Ectodermal cell (in vitro differentiated cells): ENCODE data around the gene LRRC3.

ENCODE experiments used
- H3K27ac ChIP-seq: 2 replicates; pipeline ENCODE4 v1.7.0; 2013; ENCODE audit warnings: mild to moderate bottlenecking, low read depth, low read length; ENCODE audit not compliant: insufficient read depth, poor library complexity, severe bottlenecking
- H3K27me3 ChIP-seq: 2 replicates; pipeline ENCODE4 v1.7.0; 2013; ENCODE audit warnings: mild to moderate bottlenecking, low read length; ENCODE audit not compliant: insufficient read depth, control insufficient read depth, poor library complexity, severe bottlenecking
- H3K36me3 ChIP-seq: one replicate; pipeline ENCODE4 v1.7.0; 2013; ENCODE audit warnings: low read length; ENCODE audit not compliant: control insufficient read depth, insufficient read depth
- H3K4me1 ChIP-seq: one replicate; pipeline ENCODE4 v1.7.0; 2013; ENCODE audit warnings: low read length; ENCODE audit not compliant: control insufficient read depth, insufficient read depth
- H3K4me3 ChIP-seq: 2 replicates; pipeline ENCODE4 v1.7.0; 2013; ENCODE audit warnings: low read depth, low read length, control low read depth; ENCODE audit not compliant: insufficient read depth
- H3K9me3 ChIP-seq: 2 replicates; pipeline ENCODE4 v1.7.0; 2013; ENCODE audit warnings: mild to moderate bottlenecking, low read length, moderate library complexity; ENCODE audit not compliant: control insufficient read depth
- WGBS, 2 experiments: methylation state at CpG; one replicate each; pipeline ENCODE4 v1.1.7; 2013; ENCODE audit warnings: missing lambda C conversion rate in 2 of 2; 5-methylcytosine and 5-hydroxymethylcytosine counted together

LRRC3 gene

GRCh38 chr21:44424608-44425306 is 30.6 kb upstream of the LRRC3 start:
- no peaks in the 10 kb centered on the region for H3K9me3 ChIP-seq
- WGBS, 2 experiments: 87 to 88% methylated on average over 30 of the region's 30 CpGs
- H3K4me3 ChIP-seq: no peak overlapping the region
- no peaks in the 10 kb centered on the region for H3K27me3 ChIP-seq
- no peak overlapping the region for H3K27ac ChIP-seq
- H3K4me1 ChIP-seq: peaks cover 9% of the 10 kb centered on the region
- H3K36me3 ChIP-seq: no peaks in the 10 kb centered on the region

GRCh38 chr21:44425307-44425894 is 29.9 kb upstream of the LRRC3 start:
- no peak overlapping the region for H3K27ac ChIP-seq

GRCh38 chr21:44425895-44426662 is 29.2 kb upstream of the LRRC3 start:
- H3K27ac ChIP-seq: no peak overlapping the region
- 93% methylated on average over 13 of the region's 13 CpGs for WGBS, 2 experiments
- no peaks in the 10 kb centered on the region for H3K9me3 ChIP-seq
- peaks cover 9% of the 10 kb centered on the region for H3K4me1 ChIP-seq
- no peaks in the 10 kb centered on the region for H3K36me3 ChIP-seq
- no peaks in the 10 kb centered on the region for H3K27me3 ChIP-seq
- no peak overlapping the region for H3K4me3 ChIP-seq

More at GRCh38 chr21:44425307-44425894, 29.9 kb upstream of the LRRC3 start:
- WGBS, 2 experiments: 92% methylated on average over 40 of the region's 40 CpGs
- H3K4me3 ChIP-seq: no peak overlapping the region
- H3K36me3 ChIP-seq: no peaks in the 10 kb centered on the region
- H3K27me3 ChIP-seq: no peaks in the 10 kb centered on the region
- H3K4me1 ChIP-seq: peaks cover 9% of the 10 kb centered on the region
- no peaks in the 10 kb centered on the region for H3K9me3 ChIP-seq

GRCh38 chr21:44426663-44427191 is 28.6 kb upstream of the LRRC3 start:
- Histone ChIP-seq H3K27ac (no peak overlapping the region), H3K4me1 (peaks cover 9% of the 10 kb centered on the region), H3K4me3 (no peak overlapping the region), H3K36me3 (no peaks in the 10 kb centered on the region), H3K27me3 (no peaks in the 10 kb centered on the region), H3K9me3 (no peaks in the 10 kb centered on the region)
- 94% methylated on average over 21 of the region's 21 CpGs for WGBS, 2 experiments

- Histone ChIP-seq H3K4me3 (no peak overlapping the region), H3K36me3 (no peaks in the 10 kb centered on the region), H3K4me1 (peaks cover 9% of the 10 kb centered on the region), H3K27ac (no peak overlapping the region), H3K27me3 (no peaks in the 10 kb centered on the region), H3K9me3 (no peaks in the 10 kb centered on the region)
- 93% methylated on average over 28 of the region's 28 CpGs for WGBS, 2 experiments
Observed at GRCh38 chr21:44427241-44428120, 27.8 kb upstream of the LRRC3 start.

GRCh38 chr21:44428281-44428960 is 26.9 kb upstream of the LRRC3 start:
- no peaks in the 10 kb centered on the region for H3K36me3 ChIP-seq
- H3K9me3 ChIP-seq: no peaks in the 10 kb centered on the region
- peaks cover 9% of the 10 kb centered on the region for H3K4me1 ChIP-seq
- H3K4me3 ChIP-seq: no peak overlapping the region
- no peak overlapping the region for H3K27ac ChIP-seq
- H3K27me3 ChIP-seq: no peaks in the 10 kb centered on the region
- WGBS, 2 experiments: 72 to 73% methylated on average over 3 of the region's 3 CpGs

GRCh38 chr21:44429894-44430293 is 25.4 kb upstream of the LRRC3 start:
- H3K27me3 ChIP-seq: no peaks in the 10 kb centered on the region
- no peaks in the 10 kb centered on the region for H3K9me3 ChIP-seq
- H3K27ac ChIP-seq: no peak overlapping the region
- H3K4me1 ChIP-seq: peaks cover 3% of the 10 kb centered on the region
- no CpG with 5 or more reads among the region's 1 CpG for WGBS, 2 experiments
- H3K4me3 ChIP-seq: no peak overlapping the region
- H3K36me3 ChIP-seq: no peaks in the 10 kb centered on the region

- no peaks in the 10 kb centered on the region for H3K36me3 ChIP-seq
- no peaks in the 10 kb centered on the region for H3K9me3 ChIP-seq
- no peak overlapping the region for H3K4me3 ChIP-seq
- no peaks in the 10 kb centered on the region for H3K27me3 ChIP-seq
- WGBS, 2 experiments: 85 to 89% methylated on average over 4 of the region's 4 CpGs
- H3K27ac ChIP-seq: no peak overlapping the region
- no peaks in the 10 kb centered on the region for H3K4me1 ChIP-seq
Observed at GRCh38 chr21:44431300-44431699, 24.0 kb upstream of the LRRC3 start.
